Fibroblast of skin of back (primary cell): ENCODE results near the gene SAPCD2. TPM values are rescaled to one million over a fixed set of nuclear protein-coding genes. Genes with fewer than 3 reads are reported as not detected.
A peak's percentile ranks its signal among the peaks of the same experiment; 100 is the strongest.
"Not testable (repeated sequence)": the region's sequence is repeated elsewhere in the genome, so short reads cannot be mapped to it uniquely, and the experiment has no call there.

Experiments
- DNase-seq: peaks from one replicate; pipeline ENCODE4 v3.0.0-alpha.2; 2013
- polyA plus RNA-seq, 2 experiments: library from polyadenylated mRNA; unstranded; fragments of 120-200 nt; gene quantifications; one replicate each; pipeline ENCODE4 v1.2.1, GENCODE V29; 2013; ENCODE audit not compliant: insufficient read length in 2 of 2

Gene SAPCD2
- 29.9 TPM for polyA plus RNA-seq (2013, experiment 1 of 2; ENCODE audit: insufficient read length)
- polyA plus RNA-seq (2013, experiment 2 of 2; ENCODE audit: insufficient read length): 4.6 TPM

GRCh38 chr9:137070201-137070905 is at the start of gene SAPCD2:
TSS of gene SAPCD2 (minus strand) at chr9:137070557. CDS start at chr9:137070460, 97 bp downstream.
- peak; percentile 89 for DNase-seq

DNA sequence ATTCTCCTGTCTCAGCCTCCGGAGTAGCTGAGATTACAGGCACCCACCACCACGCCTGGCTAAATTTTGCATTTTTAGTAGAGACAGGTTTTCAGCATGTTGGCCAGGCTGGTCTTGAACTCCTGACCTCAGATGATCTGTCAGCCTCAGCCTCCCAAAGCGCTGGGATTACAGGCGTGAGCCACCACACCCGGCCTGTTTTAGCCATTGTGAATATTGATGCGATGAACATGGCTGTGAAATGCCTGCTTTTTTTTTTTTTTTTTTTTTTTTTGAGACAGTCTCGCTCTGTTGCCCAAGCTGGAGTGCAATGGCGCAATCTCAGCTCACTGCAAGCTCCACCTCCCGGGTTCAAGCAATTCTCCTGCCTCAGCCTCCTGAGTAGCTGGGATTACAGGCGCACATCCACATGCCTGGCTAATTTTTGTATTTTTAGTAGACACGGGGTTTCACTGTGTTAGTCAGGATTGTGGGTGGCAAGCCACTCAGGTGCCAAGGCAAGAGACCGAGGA is 47.8 kb upstream of the SAPCD2 start:
- DNase-seq: not testable (repeated sequence)

GRCh38 chr9:137117269-137117731 is 46.9 kb upstream of the SAPCD2 start:
- DNase-seq: no peak

DNA sequence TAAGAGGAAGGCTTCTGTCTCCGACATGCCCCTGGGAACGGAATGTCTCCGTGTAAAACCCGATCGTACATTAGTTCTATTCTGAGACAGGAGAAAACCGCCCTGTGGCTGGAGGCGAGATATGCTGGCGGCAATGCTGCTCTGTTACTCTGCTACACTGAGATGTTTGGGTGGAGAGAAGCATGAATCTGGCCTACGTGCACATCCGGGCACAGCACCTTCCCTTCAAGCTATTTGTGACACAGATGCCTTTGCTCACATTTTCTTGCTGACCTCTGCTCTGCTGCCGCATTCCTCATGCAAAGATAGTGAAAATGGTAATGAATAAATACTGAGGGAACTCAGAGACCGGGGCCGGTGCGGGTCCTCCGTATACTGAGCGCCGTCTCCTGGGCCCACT is 46.4 kb upstream of the SAPCD2 start:
- no peak for DNase-seq

DNA sequence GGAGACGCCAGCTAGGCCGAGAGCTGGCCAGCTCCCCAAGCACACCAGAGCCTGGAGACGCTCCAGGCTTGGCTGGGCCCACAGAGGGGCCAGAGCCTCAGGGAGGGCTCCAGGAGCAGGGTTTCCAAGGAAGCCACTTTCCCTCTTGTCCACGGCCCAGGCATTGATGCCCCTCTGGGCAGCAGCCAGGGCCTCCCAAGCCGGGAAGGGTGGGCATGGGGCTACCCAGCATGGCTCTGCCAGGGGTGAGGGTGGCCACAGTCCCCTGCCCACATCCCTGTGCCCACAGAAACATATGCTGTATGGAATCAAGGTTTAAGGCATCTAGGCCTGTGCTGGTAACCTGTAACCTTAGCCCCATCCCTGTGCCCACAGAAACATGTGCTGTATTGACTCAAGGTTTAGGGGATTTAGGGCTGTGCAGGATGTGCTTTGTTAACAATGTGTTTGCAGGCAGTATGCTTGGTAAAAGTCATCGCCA is 45.7 kb upstream of the SAPCD2 start:
- DNase-seq: no peak

GRCh38 chr9:137115394-137116026 is 45.2 kb upstream of the SAPCD2 start:
- no peak for DNase-seq

DNA sequence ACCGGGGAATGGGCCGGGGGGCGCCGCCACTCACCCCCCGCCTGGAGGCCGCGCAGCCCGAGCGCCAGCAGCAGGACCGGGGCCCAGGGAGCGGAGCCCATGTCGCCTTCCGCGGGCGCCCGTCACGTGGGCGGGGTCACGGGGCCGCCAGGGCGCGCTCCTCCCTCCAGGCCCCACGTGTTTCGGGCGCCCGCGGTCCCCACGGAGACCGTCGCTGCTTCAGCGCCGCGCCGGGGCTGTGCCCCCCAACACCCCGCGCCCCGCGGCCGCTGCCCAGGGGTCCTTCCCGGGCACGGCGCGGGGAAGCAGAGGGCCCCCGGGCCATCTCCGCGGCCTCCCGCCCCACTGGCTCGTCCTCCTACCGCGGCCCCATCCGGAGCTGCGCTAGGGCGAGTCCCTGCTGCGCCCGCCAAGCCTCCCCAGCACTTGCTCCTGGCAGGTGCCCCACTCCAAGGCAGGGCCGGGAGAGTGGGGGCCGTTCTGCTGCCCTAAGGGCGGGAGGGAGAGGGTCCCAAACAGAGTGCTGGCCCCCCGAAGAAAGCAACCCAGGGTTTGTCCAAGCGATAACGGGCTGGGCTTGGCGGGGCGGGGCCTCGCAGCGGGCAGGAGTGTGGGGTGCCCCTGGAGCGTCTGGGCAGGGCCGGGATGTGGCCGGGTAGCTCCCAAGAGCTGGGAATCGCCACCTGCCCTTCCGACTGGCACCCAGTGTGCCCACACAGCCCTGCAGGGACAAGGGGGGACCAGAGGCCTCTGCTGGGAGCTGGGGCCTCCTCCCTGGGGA is 44.4 kb upstream of the SAPCD2 start, which contains the start of gene DPP7:
Gene DPP7, minus strand, starts transcription at position 121 of the 781 bp plus-strand sequence. Its CDS starts 20 bp downstream, at position 101.
- peak; percentile 54 for DNase-seq

- no peak for DNase-seq
Observed at GRCh38 chr9:137114220-137114612, 43.9 kb upstream of the SAPCD2 start.

- no peak for DNase-seq
Observed at GRCh38 chr9:137113385-137114159, 43.2 kb upstream of the SAPCD2 start.

- DNase-seq: no peak
Observed at GRCh38 chr9:137112564-137113384, 42.4 kb upstream of the SAPCD2 start.

- DNase-seq: no peak
Observed at GRCh38 chr9:137111788-137112563, 41.6 kb upstream of the SAPCD2 start.

DNA sequence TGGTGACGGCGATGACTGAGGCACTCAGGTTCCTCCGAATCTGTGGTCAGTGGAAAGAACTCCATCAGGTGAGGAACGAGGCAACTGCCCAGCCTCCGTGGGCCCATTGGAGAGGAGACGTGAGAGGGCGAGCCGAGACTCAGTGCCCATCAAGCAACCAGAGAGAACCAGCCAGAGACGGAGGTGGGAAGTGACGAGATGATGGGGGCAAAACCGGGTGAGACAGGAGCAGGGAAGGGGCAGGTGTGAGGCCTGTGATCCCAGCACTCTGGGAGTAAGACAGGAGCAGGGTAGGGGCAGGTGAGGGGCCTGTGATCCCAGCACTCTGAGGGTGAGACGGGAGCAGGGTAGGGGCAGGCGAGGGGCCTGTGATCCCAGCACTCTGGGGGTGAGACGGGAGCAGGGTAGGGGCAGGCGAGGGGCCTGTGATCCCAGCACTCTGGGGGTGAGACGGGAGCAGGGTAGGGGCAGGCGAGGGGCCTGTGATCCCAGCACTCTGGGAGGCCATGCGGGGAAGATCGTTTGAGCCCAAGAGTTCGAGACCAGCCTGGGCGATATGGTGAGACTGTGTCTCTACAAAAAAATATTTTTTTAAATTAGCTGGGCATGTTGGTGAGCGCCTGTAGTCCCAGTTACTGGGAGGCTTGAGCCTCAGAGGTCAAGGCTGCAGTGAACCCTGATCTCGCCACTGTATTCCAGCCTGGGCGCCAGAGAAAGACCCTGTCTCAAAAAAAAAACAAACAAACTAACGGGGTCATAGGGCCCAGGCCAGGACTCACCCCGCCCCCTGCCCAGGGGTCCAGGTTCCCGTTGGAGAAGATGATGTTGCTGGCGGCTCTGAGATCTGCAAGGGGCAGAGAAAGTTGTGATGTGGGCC is 40.8 kb upstream of the SAPCD2 start:
- no peak for DNase-seq

- no peak for DNase-seq
Observed at GRCh38 chr9:137110147-137110910, 40.0 kb upstream of the SAPCD2 start.

DNA sequence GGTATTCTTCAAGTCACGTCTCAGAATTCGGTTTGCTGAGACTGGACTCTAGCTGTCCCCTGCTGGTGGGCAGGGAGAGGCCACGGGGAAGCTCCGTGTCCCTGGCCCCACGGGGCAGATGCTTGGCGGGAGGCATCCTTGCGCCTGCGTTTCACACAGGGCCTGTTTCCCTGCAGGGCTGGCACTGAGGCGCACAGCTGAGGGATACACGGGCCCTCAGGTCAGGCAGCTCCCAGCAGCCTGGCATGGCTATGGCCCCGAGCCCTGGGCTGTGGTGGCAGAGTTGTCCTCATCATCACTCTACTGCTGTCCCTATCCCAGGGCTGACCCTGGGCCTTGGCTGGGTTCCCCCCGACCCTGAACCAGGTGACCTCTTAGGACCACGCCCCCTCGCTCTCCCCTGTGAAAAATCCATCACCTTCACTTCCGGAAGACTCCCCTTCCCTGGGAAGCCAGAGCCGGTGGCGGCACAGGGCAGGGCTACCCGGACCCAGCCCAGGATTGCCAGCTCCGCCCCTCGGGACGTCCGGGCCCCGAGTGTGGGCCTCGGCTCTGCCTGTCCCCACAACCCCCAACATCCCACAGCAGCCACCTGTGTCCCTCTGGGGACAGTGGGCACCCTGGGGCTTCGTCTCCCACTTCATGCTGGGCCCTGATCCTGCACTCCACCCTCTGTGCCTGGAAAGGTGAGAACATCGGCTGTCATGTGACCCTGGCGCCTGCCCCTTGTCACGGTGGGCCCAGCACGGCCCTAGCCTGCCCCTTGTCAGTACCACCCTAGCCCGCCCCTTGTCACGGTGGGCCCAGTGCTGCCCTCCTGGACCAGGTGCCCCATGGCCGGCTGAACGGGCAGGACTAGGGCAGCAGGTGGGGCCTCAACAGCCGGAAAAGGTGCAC is 39.1 kb upstream of the SAPCD2 start:
- DNase-seq: no peak

DNA sequence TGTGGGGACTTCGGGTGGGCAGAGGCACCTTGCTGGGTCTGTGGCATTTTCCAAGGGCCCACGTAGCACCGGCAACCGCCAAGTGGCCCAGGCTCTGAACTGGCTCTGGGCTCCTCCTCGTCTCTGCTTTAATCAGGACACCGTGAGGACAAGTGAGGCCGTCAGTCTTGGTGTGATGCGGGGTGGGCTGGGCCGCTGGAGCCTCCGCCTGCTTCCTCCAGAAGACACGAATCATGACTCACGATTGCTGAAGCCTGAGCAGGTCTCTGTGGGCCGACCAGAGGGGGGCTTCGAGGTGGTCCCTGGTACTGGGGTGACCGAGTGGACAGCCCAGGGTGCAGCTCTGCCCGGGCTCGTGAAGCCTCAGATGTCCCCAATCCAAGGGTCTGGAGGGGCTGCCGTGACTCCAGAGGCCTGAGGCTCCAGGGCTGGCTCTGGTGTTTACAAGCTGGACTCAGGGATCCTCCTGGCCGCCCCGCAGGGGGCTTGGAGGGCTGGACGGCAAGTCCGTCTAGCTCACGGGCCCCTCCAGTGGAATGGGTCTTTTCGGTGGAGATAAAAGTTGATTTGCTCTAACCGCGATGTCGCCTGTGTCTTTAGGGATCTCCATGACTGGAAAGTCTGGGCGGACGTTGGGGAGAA is 38.4 kb upstream of the SAPCD2 start:
- DNase-seq: no peak

DNA sequence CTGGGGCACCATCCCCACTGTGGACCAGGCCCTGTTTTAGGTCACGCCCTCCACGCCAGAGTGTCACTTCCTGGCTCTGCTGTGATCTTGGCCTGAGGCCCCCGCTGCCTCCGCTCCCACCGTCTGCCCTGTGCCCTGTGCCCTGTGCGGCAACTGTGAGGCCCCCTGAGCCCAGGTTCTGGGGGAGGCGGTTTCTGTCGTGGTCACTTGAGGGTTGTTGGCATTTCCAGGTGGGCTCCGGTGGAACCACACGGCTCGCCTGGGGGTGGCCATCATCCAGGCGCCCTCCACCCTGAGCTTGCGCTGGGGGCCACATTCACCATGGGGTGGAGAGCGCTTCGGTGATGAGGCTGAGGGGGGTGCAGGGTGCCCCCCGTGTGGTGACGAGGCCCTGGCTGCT is 37.6 kb upstream of the SAPCD2 start:
- DNase-seq: no peak
